SH-SY5Y (cell line): ENCODE data around the gene CMSS1.

Experiments
- GATA2 ChIP-seq: IDR thresholded peaks from 2 replicates; pipeline ENCODE4 v1.6.1; 2011; ENCODE audit warnings: mild to moderate bottlenecking, low read depth, low read length
- GATA3 ChIP-seq: IDR thresholded peaks from 2 replicates; pipeline ENCODE4 v1.6.1; 2011; ENCODE audit warnings: low read depth, mild to moderate bottlenecking, low read length, moderate library complexity

GRCh38 chr3:99870712-99871111 is 53.0 kb downstream of the CMSS1 start:
- TF ChIP-seq GATA2 (no peak), GATA3 (no peak)
